Measurements from ENCODE around the gene PSAPL1. TPM values are rescaled to one million over a fixed set of nuclear protein-coding genes. Genes with fewer than 3 reads are reported as not detected.

The PSAPL1 gene
- total RNA-seq, 1 experiment from 2014 or later: not detected

DNA sequence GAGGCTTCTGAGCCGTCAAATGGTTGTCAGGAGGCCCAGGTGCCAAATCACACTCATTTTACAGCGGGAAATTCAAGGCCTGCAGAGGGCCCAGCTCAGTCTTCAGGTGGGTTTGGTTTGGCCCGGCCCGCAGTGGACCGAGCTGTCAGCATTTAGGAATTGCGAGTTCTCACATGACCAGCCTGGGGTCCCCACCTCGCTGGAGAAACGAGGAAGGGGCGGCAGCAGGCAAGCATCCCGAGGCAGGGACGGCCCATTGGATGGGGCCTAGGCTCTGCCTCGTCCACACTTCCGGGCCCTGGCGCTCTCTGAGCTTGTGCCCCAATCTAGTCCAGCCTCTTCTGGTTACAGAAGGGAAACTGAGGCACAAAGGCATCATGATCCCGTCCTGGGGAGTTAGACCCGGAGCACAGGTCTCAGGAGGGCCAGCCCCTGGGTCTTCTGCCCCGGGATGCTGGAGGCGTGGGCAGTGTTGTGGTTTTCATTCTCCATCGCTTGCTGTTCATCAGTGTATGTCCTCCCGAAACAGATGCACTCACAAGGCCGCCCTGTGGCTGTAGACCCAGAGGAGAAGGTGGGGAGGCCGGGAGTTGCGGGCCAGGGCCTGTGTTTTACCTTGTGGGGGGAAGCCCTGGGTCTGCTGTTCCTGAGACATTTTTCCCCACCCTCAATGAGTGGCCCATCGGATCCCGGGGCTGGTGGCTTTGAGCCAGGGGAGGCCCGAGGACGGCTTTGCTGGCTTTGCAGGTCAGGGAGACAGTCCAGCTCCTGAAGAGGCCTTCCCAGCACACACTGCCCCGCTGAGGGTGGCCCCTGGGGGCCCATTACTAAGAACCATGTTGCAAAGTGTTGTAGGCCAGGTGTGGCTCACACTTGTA is 8.9 kb downstream of the PSAPL1 start:
- no peak for DNase-seq (ENCODE audit: low spot score)
- no TSS peak for BruUV-seq (replicated peaks)
- TF ChIP-seq EZH2 (IDR thresholded peaks at IDR 0.05; ENCODE audit: borderline replicate concordance, low read depth, low read length, poor library complexity, severe bottlenecking): no peak
- TF ChIP-seq CTCF (conservative IDR thresholded peaks at IDR 0.05; ENCODE audit: low read depth, low read length): no peak
- H3K4me1 ChIP-seq (ENCODE audit: insufficient read depth, low read length, poor library complexity, severe bottlenecking): no peaks in the 10 kb centered on the region
- intact Hi-C loops (cut with micrococcal nuclease; ENCODE audit: unreplicated experiment): no loop called here
- no peak overlapping the region for H3K27ac ChIP-seq (ENCODE audit: low read depth, low read length, poor library complexity, severe bottlenecking)
- no peak overlapping the region for H3K4me3 ChIP-seq (ENCODE audit: low read depth, low read length, poor library complexity, severe bottlenecking)
- H3K36me3 ChIP-seq (ENCODE audit: insufficient read depth, low read length, poor library complexity, severe bottlenecking): no peaks in the 10 kb centered on the region
- H3K9me3 ChIP-seq (ENCODE audit: low read depth, low read length, poor library complexity, severe bottlenecking): no peaks in the 10 kb centered on the region
- H3K27me3 ChIP-seq (replicated peaks; ENCODE audit: insufficient read depth, low read depth, low read length, poor library complexity): no peaks in the 10 kb centered on the region
- ChIA-PET CTCF (interaction anchor here (0.6 kb wide), 1 partner anchor 205 kb away, joined by 3 read pairs; no protein-coding TSS in a partner anchor), POLR2A (ENCODE audit: low non-redundant PET) (no interaction called here)

GRCh38 chr4:7425124-7425523 is 9.6 kb downstream of the PSAPL1 start:
- ChIA-PET CTCF (interaction anchor here (0.6 kb wide), 1 partner anchor 206 kb away, joined by 3 read pairs; no protein-coding TSS in a partner anchor), POLR2A (ENCODE audit: low non-redundant PET) (no interaction called here)

GRCh38 chr4:7424553-7425111 is 10.1 kb downstream of the PSAPL1 start:
- intact Hi-C loops (cut with micrococcal nuclease; ENCODE audit: unreplicated experiment): no loop called here
- ChIA-PET POLR2A (ENCODE audit: low non-redundant PET) (no interaction called here), CTCF (no interaction called here)
- Histone ChIP-seq H3K27me3 (replicated peaks; ENCODE audit: insufficient read depth, low read depth, low read length, poor library complexity) (no peaks in the 10 kb centered on the region), H3K27ac (ENCODE audit: low read depth, low read length, poor library complexity, severe bottlenecking) (no peak overlapping the region), H3K4me1 (ENCODE audit: insufficient read depth, low read length, poor library complexity, severe bottlenecking) (no peaks in the 10 kb centered on the region), H3K36me3 (ENCODE audit: insufficient read depth, low read length, poor library complexity, severe bottlenecking) (no peaks in the 10 kb centered on the region), H3K4me3 (ENCODE audit: low read depth, low read length, poor library complexity, severe bottlenecking) (no peak overlapping the region), H3K9me3 (ENCODE audit: low read depth, low read length, poor library complexity, severe bottlenecking) (no peaks in the 10 kb centered on the region)
- no TSS peak for BruUV-seq (replicated peaks)
- DNase-seq (ENCODE audit: low spot score): no peak
- TF ChIP-seq EZH2 (IDR thresholded peaks at IDR 0.05; ENCODE audit: borderline replicate concordance, low read depth, low read length, poor library complexity, severe bottlenecking) (no peak), CTCF (conservative IDR thresholded peaks at IDR 0.05; ENCODE audit: low read depth, low read length) (no peak)

More at GRCh38 chr4:7425124-7425523, 9.6 kb downstream of the PSAPL1 start:
- H3K27ac ChIP-seq (ENCODE audit: low read depth, low read length, poor library complexity, severe bottlenecking): no peak overlapping the region
- H3K36me3 ChIP-seq (ENCODE audit: insufficient read depth, low read length, poor library complexity, severe bottlenecking): no peaks in the 10 kb centered on the region
- no peaks in the 10 kb centered on the region for H3K9me3 ChIP-seq (ENCODE audit: low read depth, low read length, poor library complexity, severe bottlenecking)
- H3K27me3 ChIP-seq (replicated peaks; ENCODE audit: insufficient read depth, low read depth, low read length, poor library complexity): no peaks in the 10 kb centered on the region
- intact Hi-C loops (cut with micrococcal nuclease; ENCODE audit: unreplicated experiment): no loop called here
- no peak for DNase-seq (ENCODE audit: low spot score)
- TF ChIP-seq CTCF (conservative IDR thresholded peaks at IDR 0.05; ENCODE audit: low read depth, low read length) (no peak), EZH2 (IDR thresholded peaks at IDR 0.05; ENCODE audit: borderline replicate concordance, low read depth, low read length, poor library complexity, severe bottlenecking) (no peak)
- no TSS peak for BruUV-seq (replicated peaks)
- no peaks in the 10 kb centered on the region for H3K4me1 ChIP-seq (ENCODE audit: insufficient read depth, low read length, poor library complexity, severe bottlenecking)
- no peak overlapping the region for H3K4me3 ChIP-seq (ENCODE audit: low read depth, low read length, poor library complexity, severe bottlenecking)
